HG03108 (cell line): ENCODE results near the gene UBASH3B.
"Not testable (repeated sequence)": the region's sequence is repeated elsewhere in the genome, so short reads cannot be mapped to it uniquely, and the experiment has no call there.

Experiments used
- ATAC-seq: cut with Tn5 transposase; IDR thresholded peaks from one replicate; pipeline ENCODE4 v1.9.1; 2021; ENCODE audit warnings: moderate library complexity; ENCODE audit not compliant: unreplicated experiment

The UBASH3B gene

DNA sequence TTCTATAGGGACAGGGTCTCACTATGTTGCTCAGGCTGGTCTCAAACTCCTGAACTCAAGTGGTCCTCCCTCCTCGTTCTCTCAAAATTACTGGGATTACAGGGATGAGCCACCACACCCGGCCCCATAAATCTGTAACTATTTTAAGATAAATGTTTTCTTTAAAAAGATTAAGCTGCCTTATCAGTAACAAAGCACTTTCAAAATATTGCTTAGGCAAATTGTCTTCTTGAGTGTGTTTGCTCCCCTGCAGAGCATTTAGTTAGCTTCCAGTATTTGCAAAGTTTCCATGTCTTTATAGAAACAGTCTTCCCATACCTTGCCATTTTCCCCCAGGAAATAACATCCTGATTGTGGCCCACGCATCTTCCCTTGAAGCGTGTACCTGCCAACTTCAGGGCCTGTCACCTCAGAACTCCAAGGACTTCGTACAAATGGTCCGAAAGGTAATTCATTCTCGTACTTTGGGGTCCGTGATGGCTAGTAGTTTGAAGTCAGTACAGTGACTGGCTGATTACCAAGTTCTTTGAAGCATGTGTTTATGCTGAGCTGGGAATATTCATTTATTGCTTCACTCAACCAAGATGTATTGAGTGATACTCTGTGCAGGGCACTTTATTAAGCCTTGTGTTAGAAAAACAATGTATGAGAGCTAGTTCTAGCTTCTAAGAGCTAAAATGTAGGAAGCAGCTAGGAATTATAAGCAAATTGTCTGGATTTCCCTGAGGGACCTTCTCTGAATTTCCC lies 152.4 kb downstream of the UBASH3B start:
- no peak for ATAC-seq

DNA sequence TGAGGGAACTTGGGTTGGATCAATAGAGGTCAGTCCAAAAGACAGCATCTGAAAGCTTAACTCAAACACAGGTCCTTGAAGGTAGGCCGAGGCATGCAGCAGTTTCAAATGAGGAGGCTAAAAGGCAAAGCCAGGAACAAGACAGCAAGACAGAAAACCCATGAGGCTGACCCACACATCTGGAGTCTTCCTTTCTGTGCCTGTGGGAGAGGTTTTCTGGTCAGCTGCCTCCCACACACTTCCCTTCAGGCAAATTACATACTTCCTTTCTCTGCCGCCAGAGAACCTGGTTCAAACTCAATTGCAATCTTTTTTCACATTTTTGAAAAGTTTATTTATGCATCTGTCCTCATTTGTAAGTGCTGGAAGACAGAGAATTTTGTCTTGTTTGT lies 153.0 kb downstream of the UBASH3B start:
- peak; percentile 84 for ATAC-seq

DNA sequence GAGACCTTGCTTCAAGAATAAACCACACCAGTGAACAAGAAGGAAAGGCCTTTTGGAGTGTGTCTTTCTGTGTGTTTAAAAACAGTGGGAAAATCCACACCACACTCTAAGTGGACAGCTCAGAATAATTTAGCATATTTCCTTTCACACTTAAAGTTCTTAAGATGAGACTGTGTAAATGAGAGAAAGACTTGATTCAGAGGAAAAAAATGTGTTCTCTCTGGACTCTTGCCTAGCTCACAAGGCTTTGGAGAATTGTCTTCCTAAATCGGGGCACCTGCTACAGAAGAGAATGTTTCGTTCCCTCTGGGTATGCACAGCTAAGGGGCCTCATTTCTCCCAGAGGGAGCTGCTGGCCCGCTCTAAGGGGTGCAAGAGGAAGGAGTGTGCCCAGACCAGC lies 154.3 kb downstream of the UBASH3B start:
- ATAC-seq = no peak

DNA sequence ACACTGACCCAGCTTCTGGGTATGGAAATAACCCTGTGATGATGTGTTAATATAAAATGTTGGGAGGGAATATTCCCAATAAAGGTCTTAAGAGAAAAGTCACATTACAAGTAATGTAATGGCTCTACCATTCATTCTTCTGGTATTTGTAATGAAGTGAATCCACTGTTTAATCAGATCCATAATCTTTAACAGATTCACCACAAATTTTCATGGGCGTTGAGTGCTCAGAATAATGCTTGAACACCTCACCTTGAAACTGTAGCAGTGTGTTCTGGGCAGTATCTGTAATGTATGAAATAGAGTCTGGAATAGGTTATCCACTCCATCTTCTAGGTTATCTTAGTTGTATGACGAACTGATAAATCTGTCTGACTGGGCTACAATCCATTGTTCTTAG lies 156.2 kb downstream of the UBASH3B start:
- ATAC-seq = no peak

- ATAC-seq = no peak
These were observed 157.1 kb downstream of the UBASH3B start for GRCh38 chr11:122812638-122813037.

GRCh38 chr11:122813176-122813893 lies 157.8 kb downstream of the UBASH3B start:
- ATAC-seq = no peak

- no peak for ATAC-seq
These were observed 158.4 kb downstream of the UBASH3B start for GRCh38 chr11:122813894-122814270.

- ATAC-seq = no peak
These were observed 158.9 kb downstream of the UBASH3B start for GRCh38 chr11:122814401-122814800.

DNA sequence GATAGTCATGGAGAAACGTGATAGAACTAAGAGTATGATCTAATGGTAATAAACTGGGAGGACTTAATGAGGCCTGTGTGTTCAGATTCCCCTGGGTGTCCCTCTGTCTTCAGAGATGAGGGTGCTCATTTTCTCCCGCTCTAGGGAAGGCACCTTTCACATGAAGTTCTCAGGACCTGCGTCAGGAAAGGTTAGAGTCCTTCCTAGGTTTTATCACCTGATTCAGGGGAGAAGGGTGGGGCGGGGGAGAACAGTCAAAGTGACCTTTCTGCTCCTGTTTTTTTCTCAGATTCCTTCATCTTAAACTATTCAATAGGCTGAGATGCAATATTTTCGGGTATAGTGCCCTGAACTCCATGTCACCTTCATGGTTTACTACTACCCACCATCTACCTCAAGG lies 160.4 kb downstream of the UBASH3B start:
- no peak for ATAC-seq

GRCh38 chr11:122816761-122817520 lies 161.4 kb downstream of the UBASH3B start:
- ATAC-seq = no peak

GRCh38 chr11:122820158-122820557 lies 164.6 kb downstream of the UBASH3B start:
- no peak for ATAC-seq

- ATAC-seq = no peak
These were observed 165.6 kb downstream of the UBASH3B start for GRCh38 chr11:122821169-122821568.

- no peak for ATAC-seq
These were observed 166.7 kb downstream of the UBASH3B start for GRCh38 chr11:122822241-122822640.

DNA sequence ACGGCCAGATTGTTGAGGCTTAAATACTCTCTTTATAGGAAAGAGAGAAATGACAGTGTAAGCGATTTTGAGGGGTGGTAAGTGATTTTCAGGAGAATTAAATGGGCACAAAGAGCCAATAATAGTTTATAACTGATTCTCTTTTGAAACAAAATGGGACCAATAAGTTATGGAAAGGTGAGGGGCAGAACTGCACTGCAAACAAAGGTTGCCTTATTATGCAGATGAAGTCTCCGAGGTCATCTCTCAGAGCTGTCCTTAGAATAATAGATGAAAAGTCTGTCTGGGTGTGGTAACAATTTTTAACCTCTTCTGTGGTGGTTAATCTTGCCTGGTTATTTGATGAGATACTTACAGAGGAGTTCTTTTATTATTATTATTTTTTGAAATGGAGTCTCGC lies 168.0 kb downstream of the UBASH3B start:
- ATAC-seq = no peak

DNA sequence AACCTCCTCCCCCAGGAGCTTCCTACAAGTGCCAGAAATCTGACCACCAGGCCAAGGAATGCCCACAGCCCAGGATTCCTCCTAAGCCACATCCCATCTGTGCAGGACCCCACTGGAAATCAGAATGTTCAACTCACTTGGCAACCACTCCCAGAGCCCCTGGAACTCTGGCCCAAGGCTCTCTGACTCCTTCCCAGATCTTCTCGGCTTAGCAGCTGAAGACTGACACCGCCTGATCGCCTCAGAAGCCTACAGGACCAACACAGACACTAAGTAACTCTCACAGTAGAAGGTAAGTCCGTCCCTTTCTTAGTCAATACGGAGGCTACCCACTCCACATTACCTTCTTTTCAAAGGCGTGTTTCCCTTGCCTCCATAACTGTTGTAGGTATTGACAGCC lies 173.8 kb downstream of the UBASH3B start:
- not testable (repeated sequence) for ATAC-seq

DNA sequence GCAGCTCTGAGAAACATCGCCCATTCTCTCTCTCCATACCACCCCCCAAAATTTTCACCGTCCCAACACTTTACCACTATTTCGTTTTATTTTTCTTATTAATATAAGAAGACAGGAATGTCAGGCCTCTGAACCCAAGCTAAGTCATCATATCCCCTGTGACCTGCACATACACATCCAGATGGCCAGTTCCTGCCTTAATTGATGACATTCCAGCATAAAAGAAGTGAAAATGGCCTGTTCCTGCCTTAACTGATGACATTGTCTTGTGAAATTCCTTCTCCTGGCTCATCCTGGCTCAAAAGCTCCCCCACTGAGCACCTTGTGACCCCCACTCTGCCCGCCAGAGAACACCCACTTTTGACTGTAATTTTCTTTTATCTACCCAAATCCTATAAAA lies 176.8 kb downstream of the UBASH3B start:
- ATAC-seq = not testable (repeated sequence)

DNA sequence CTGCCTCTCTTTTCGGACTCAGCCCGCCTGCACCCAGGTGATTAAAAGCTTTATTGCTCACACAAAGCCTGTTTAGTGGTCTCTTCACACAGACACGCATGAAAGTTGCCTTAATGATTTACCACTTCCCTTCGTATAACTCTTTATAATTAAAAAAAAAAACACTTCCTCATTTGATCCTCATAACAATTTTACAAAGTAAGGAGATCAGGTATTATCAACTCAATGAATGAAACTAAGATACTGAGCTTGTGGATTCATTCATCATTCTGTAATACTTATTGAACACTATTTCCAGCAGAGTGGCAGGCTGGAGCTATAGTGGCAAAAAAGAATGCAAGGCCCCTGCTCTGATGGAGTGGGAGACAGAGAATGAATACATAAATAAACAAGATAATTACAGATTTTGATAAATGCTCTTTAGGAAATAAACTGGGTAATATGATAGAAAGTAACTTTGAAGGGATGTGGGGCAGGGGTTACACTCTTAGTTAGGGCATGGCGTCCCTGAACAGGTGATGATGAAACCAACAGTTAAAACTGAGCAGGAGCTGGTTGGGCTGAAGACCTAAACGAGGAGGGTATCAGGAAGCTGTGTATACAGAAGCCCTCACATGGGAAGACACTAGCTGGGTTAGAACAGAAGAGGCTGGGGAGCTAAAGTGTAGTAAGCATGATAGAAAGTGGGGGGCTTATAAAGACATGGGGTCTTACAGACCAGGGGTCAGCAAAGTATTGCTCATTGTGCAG lies 177.4 kb downstream of the UBASH3B start:
- no peak for ATAC-seq

DNA sequence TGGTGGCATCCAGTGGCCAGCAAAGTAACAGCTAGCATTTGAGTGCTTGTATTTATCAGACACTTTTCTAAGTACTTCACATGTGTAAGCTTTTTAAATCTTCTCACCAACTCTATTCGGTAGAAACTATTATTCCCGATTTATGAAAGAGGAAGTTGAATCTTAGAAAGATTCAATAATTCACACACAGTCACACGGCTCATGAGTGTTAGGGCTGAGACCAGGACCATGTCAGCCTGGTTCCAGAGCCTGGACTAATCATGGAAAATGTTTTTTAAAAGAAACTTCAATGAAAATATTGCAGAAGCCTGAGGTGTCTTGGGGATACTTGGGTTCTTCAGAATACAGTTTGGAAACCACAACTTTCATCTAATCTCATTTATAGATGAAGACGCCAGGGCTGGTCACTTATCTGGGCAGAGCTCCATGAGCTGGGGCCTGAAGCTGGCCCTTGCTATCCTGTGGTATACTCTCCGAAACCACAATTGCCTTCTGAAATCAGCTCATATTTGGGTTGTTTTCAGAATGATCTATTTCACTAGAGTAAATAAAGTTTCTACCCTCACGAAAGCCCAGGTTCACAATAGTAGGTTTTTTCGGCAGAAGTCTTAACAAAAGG lies 178.4 kb downstream of the UBASH3B start:
- no peak for ATAC-seq

DNA sequence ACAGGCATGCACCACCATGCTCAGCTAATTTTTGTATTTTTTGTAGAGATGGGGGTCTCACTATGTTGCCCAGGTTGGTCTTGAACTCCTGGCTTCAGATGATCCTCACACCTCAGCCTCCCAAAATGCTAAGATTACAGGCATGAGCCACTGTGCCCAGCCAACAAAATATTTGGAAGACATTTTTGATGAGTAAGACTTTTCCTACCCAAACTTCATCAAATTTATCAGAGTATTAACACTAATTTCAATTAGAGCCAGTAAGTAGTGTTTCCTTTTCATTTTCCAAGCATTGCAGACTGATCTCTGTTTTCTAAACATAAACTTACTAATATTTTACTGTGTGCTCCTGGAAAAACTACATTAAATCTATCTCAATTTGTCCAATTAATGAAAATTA lies 181.4 kb downstream of the UBASH3B start:
- ATAC-seq = no peak

DNA sequence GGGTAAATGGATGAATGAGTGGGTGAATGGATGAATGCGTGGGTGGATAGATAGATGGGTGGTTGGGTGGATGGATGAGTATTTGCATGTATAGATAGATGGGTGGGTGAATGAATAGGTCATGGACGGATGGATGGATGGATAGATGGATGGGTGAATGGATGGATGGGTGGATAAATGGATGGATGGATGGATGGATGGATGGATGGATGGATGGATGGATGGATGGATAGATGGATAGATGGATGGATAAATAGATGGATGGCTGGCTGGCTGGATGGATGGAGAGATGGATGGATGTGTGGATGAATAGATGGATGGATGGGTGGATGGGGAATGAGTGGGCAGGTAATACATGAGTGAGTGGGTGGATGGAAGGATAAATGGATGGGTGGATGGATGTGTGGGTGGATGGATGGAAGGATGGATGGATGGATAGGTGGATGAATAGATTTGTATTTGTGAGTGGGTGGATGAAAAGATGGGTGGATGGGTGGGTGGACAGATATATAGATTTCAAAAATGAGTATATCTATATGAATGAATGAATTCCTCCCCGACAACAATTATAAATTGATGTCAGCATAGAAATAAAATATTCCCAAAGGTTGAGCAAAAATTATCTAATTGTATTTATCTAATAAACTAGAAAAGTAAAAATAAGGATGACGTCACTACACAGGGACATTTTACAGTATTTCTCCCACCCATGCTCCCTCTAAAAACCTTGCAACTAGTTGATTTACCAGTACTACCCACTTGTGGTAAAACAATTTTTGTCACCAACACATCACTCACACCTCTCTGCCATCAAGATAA lies 182.2 kb downstream of the UBASH3B start:
- no peak for ATAC-seq
